HG03520 (cell line): Measurements from ENCODE around the gene RABGAP1.

Source experiments
- ATAC-seq: cut with Tn5 transposase; IDR thresholded peaks from one replicate; pipeline ENCODE4 v1.9.1; 2021; ENCODE audit warnings: mild to moderate bottlenecking, moderate library complexity; ENCODE audit not compliant: unreplicated experiment

Gene RABGAP1

GRCh38 chr9:123044586-123044985 is 103.8 kb downstream of the RABGAP1 start:
- ATAC-seq = no peak

DNA sequence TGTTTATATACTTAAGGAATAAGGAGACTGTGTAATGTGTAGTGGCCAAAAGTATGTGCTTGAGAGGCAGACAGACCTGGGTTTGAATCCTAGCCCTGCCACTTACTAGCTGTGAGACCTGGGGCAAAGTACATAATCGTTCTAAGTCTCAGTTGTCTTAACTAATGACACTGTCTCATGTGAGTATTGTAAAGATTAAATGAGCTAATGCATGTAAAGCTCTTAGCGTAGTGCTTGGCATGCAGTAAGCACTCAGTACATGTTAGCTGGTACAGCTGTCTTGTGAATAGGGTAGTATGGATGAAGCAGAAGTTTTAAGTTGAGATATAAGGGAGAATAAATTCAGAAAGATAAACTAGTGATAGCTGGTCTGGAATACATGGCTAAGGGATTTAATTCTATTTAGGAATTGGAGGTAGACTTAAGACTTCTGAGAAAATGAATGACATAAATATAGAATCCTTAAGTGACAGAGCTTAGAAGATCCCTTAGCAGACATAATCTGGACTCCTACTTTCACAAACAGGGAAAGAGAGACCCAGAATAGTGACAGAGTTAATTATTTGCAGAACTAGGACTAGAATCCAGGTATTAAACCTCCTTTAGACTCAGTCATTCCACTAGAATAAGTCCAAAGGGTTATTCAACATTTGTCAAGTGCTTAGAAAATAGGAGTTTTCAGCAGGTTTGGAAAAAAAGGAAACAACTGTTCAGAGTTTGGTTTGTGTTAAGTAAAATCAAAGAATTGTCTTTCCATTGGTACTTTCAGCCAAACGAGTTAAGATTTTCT is 105.8 kb downstream of the RABGAP1 start:
- ATAC-seq = no peak

GRCh38 chr9:123048748-123049147 is 107.9 kb downstream of the RABGAP1 start:
- no peak for ATAC-seq

DNA sequence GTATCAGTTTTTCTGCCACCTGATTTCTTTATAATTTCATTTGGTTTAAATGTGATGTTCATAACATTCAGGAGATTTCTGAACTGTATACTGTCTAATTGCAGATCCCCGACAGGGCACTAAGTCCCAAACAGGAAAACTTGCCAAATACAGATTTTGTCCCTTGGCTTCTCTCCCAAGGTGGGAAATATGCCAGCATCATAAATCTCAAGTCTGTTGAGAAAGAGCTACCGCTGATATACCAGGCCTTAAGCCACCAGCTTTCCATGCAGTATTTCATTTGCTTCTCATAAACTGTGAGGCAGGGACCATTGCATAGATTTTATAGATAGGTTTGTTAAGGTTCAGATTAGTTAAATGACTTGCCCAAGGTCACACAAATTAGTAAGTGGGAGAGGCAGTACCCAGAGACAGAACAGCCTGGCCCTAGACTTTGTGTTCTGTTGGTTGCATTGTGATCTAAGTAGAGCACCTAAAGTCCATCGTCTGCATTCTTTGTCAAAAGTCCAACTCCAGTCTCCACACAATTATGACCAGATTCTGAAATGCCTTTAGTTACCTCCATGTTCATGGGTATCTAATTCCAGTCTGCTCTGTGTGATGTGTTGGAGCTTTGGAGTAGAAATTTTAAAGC is 108.9 kb downstream of the RABGAP1 start:
- no peak for ATAC-seq

DNA sequence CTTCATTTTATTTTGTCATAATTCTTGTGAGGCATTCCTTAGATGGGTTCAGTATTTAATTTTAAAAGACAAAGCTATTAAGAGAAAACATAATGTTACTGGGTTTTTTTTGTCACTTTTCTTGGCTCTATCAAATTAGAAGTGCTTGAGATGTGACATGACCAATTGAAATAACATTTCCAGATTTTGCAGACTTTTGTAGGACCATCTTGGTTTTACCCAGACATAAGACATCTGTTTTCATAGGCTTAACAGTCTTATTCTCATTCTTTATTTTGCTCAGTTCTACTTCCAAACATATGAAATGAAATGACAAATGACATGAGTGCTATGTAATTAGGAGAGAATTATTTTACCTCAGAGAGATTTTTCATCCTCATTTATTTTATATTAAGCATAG is 112.2 kb downstream of the RABGAP1 start:
- ATAC-seq = no peak

GRCh38 chr9:123053711-123054110 is 112.9 kb downstream of the RABGAP1 start:
- no peak for ATAC-seq

DNA sequence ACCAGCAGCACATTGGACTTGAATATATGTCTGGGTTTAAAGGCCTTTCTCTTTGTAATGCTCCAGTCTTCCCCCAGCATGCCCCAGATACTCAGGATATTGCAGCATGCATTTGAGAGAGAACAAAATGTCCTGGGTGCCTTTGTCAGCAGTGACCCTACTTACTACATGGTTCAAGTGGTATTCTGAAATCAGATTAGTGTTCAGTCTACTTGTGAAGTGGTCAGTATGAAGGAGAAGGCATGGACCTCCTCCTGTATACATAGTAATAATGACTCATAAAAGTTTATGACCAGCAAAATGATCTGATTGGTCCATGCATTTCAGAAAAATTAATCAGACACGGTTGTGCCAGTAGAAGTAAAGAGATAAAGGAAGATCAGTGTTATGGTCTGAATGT is 118.0 kb downstream of the RABGAP1 start:
- no peak for ATAC-seq

DNA sequence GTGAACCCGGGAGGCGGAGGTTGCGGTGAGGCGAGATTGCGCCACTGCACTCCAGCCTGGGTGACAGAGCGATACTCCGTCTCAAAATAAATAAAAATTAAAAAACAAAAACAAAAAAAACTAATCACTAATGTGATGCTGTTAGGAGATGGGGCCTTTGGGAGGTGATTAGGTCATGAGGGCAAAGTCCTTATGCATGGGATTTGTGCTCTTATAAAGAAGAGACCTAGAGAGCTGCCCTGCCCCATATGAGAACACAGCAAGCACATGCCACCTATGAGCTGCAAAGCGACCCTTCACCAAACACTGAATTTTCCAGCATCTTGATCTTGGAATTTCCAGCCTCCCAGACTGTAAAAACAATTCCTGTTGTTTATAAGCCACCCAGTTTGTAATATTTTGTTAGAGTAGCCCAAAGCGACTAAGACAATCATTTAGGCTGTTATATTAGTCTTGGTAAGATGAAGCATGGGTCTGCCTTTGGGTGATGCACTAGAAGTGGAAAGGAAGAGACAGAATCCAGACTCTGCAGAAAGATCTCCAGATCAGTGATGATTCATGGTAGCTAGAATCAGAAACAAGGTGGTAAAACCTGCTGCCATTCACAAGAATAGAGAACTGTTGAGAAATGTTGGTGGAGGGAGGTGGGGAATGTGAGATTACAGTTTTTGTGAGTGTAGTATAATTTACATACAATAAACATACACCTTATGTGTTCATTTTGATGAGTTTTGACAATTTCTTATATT is 118.8 kb downstream of the RABGAP1 start:
- ATAC-seq = no peak

DNA sequence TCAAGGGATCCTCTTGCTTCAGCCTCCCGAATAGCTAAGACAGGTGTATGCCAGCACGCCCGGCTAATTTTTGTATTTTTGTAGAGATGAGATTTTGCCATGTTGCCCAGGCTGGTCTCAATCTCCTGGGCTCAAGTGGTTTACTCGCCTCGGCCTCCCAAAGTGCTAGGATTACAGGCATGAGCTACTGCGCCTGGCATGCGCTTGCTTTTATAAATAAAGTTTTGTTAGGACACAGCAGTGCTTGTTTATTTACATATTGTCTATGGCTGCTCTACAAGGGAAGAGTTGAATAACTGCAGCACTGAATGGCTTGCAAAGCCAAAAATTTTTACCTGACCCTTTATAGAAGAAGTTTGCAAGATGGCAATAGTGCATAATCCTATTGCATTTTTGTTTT is 120.4 kb downstream of the RABGAP1 start:
- ATAC-seq = no peak

GRCh38 chr9:123062351-123063176 is 121.7 kb downstream of the RABGAP1 start:
- no peak for ATAC-seq

- no peak for ATAC-seq
Measured at GRCh38 chr9:123063177-123063598, 122.4 kb downstream of the RABGAP1 start.

GRCh38 chr9:123063896-123064295 is 123.1 kb downstream of the RABGAP1 start:
- no peak for ATAC-seq

GRCh38 chr9:123064716-123065115 is 123.9 kb downstream of the RABGAP1 start:
- no peak for ATAC-seq

DNA sequence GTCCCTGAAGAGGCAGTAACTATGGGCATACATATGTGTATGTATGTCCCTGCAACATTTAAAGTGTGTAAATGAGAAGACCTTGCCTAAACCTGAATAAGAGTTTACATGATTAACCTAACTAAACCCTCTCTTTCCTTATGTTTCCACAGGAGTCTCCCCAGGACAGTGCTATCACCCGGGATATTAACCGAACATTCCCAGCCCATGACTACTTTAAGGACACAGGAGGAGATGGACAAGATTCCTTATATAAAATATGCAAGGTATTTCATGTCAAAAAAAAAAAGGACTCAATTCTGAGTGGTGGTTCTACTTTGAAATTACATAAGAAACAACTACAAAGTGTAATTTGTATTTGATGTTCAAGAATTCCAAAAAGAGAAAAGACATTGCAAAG is 124.4 kb downstream of the RABGAP1 start:
- ATAC-seq = no peak

DNA sequence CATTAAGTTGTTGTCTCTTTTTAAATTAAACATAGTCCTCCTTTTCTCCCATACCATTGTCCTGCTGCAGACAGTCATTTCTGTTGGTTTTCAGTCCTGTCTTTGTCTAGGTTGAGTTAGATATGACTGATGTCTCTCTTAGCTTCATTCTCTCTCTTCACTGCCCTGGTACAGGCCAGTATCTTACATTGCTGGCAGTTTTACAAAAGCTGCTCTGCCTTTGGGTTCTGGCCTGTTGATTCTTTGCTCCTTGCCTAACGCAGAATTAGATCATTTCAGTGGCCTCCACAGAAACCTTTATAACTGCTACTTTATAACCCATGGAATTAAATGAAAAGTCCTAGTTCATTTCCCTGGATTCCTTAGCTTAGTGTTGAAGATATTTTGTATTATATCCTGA is 126.3 kb downstream of the RABGAP1 start:
- no peak for ATAC-seq

DNA sequence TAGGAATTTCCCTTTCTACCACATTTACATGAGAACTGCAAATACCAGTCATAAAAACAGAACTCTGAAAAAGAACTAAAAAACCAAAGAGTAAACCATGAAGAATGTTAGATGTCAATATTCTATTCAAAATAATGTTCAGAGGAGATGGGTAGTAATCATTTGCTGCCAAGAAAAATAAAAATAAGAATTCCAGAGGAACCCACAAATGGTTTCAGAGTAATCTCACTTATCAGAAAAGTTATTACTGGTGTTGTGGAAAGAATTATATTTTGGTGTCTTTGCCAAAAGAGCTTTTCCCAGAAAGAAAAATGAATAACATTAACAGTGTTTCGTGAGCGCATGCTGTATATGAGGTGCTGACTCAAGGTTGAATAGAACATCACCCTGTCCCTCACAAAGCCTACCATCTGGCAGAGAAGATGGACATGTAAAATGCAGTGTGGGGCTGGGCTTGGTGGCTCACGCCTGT is 128.2 kb downstream of the RABGAP1 start:
- ATAC-seq = no peak

- no peak for ATAC-seq
Measured at GRCh38 chr9:123070198-123070597, 129.4 kb downstream of the RABGAP1 start.

DNA sequence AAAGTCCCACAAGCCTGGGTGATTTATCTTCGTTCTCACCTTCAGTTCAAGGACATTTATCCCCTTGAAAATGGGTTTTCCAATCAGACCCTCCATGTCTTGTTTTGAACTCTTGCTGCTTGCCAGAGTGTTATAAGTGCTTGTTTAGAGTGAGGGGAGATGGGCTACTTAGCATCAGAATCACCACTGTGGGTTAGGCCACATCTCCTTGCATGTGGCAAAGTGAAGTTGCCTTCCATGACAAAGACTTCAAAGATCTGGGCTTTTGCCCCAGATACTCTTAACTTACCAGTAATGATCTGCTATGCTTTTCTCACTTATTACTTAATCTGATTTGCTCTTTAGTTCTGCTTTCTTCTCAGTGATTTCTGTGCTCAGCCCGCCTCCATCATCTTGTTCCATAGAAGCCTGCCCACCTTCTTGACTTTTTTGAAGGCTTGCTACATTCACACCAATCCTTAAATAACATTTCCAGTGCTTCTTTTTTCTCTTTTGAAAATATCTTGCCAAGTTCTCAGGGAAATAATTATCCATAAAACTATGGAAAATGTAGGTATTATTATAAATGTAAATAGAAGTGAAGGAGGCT is 131.7 kb downstream of the RABGAP1 start:
- no peak for ATAC-seq

- no peak for ATAC-seq
Measured at GRCh38 chr9:123073441-123073840, 132.6 kb downstream of the RABGAP1 start.

DNA sequence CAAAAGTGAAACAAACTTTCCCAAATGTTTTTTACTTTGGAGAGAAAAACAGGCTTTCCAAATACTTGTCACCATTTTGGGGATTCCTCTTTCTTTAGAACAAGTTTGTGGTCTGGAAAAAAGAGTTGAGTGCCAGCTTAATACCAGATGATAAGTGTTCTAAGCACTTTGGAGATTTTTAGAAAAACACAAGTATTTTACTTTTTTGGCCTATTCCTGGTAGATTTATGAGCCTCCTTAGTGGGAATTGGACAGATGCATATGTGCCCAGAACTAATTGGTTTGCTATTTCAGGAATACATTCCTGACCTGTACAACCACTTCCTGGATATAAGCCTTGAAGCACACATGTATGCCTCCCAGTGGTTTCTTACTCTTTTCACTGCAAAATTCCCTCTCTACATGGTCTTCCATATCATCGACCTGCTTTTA is 133.2 kb downstream of the RABGAP1 start:
- ATAC-seq = no peak
